CD14-positive monocyte (primary cell): ENCODE results near the gene HERC2. TPM values are rescaled to one million over a fixed set of nuclear protein-coding genes. Genes with fewer than 3 reads are reported as not detected.

Experiments
- DNase-seq, 3 donors: peaks; one replicate each; pipeline ENCODE4 v3.0.0-alpha.2; 2011 to 2022
- H2AFZ ChIP-seq: 2 replicates; pipeline ENCODE4 v1.6.0; 2012; ENCODE audit warnings: mild to moderate bottlenecking, low read depth, low read length, inconsistent platforms; ENCODE audit not compliant: insufficient read depth, poor library complexity, severe bottlenecking
- H3K27ac ChIP-seq, 2 donors: 1 replicate in 1 of 2; 2 replicates in 1 of 2; pipeline ENCODE4 v1.5.1; 2012 to 2013; ENCODE audit warnings: low read length in 2 of 2, control low read depth in 1 of 2, inconsistent platforms in 1 of 2, low read depth in 1 of 2, mild to moderate bottlenecking in 1 of 2
- H3K27me3 ChIP-seq, 2 donors: one replicate each; pipeline versions ENCODE4 v1.6.0 to v1.6.1; 2011 to 2013; ENCODE audit warnings: low read length in 2 of 2; ENCODE audit not compliant: control insufficient read depth in 2 of 2, insufficient read depth in 2 of 2
- H3K36me3 ChIP-seq, 2 donors: replicated peaks in 1 of 2; 1 replicate in 1 of 2; 2 replicates in 1 of 2; pipeline versions ENCODE4 v1.5.1 to v1.6.1; 2012 to 2013; ENCODE audit warnings: low read length in 2 of 2, control low read depth in 1 of 2, inconsistent platforms in 1 of 2, mild to moderate bottlenecking in 1 of 2; ENCODE audit not compliant: insufficient read depth in 2 of 2, control insufficient read depth in 1 of 2
- H3K4me1 ChIP-seq, 2 donors: 1 replicate in 1 of 2; 2 replicates in 1 of 2; pipeline versions ENCODE4 v1.5.1 to v1.6.1; 2012 to 2013; ENCODE audit warnings: low read length in 2 of 2, control low read depth in 1 of 2, inconsistent platforms in 1 of 2, mild to moderate bottlenecking in 1 of 2, moderate library complexity in 1 of 2; ENCODE audit not compliant: insufficient read depth in 2 of 2, control insufficient read depth in 1 of 2
- H3K4me2 ChIP-seq: replicated peaks from 2 replicates; pipeline ENCODE3; 2012; ENCODE audit warnings: low read length, moderate library complexity, mild to moderate bottlenecking; ENCODE audit not compliant: poor library complexity, severe bottlenecking; ENCODE audit errors: extremely low read depth
- H3K4me3 ChIP-seq, 3 experiments: fragments of 200-600 bp in 1 of 3; sonication (generic) in 1 of 3; replicated peaks in 1 of 3; 1 replicate in 2 of 3; 2 replicates in 1 of 3; pipeline ENCODE4 v1.5.1; 2011 to 2013; ENCODE audit warnings: low read length in 3 of 3, mild to moderate bottlenecking in 3 of 3, control low read depth in 2 of 3, low read depth in 2 of 3, inconsistent platforms in 1 of 3, moderate library complexity in 1 of 3
- H3K79me2 ChIP-seq: 2 replicates; pipeline ENCODE4 v1.6.0; 2012; ENCODE audit warnings: mild to moderate bottlenecking, control low read depth, inconsistent platforms, low read length, moderate library complexity; ENCODE audit not compliant: insufficient read depth
- H3K9ac ChIP-seq: 2 replicates; pipeline ENCODE4 v1.6.0; 2017; ENCODE audit warnings: low read length, mild to moderate bottlenecking; ENCODE audit not compliant: insufficient read depth, poor library complexity, severe bottlenecking
- H3K9me3 ChIP-seq, 2 donors: replicated peaks in 1 of 2; 1 replicate in 1 of 2; 2 replicates in 1 of 2; pipeline versions ENCODE4 v1.5.1 to v1.6.1; 2012 to 2013; ENCODE audit warnings: low read length in 2 of 2, control low read depth in 1 of 2; ENCODE audit not compliant: control insufficient read depth in 1 of 2, insufficient read depth in 1 of 2
- H4K20me1 ChIP-seq: 2 replicates; pipeline ENCODE4 v1.6.0; 2012; ENCODE audit warnings: mild to moderate bottlenecking, low read length, control low read depth, moderate library complexity; ENCODE audit not compliant: insufficient read depth
- H3K27ac Mint-ChIP-seq, 7 donors: one replicate each; pipeline ENCODE4 v1.8.0; 2020; ENCODE audit warnings: mild to moderate bottlenecking in 7 of 7, mixed read lengths in 7 of 7, moderate library complexity in 6 of 7, inconsistent platforms in 2 of 7
- H3K27me3 Mint-ChIP-seq, 3 donors: one replicate each; pipeline ENCODE4 v1.8.0; 2021 to 2022; ENCODE audit warnings: low read depth in 3 of 3, mild to moderate bottlenecking in 3 of 3, mixed read lengths in 3 of 3, moderate library complexity in 3 of 3, inconsistent platforms in 1 of 3
- H3K36me3 Mint-ChIP-seq, 2 donors: one replicate each; pipeline ENCODE4 v1.8.0; 2020; ENCODE audit warnings: mixed read lengths in 2 of 2, inconsistent platforms in 1 of 2, mild to moderate bottlenecking in 1 of 2
- H3K4me1 Mint-ChIP-seq: one replicate; pipeline ENCODE4 v1.8.0; 2020; ENCODE audit warnings: mild to moderate bottlenecking, mixed read lengths
- H3K4me3 Mint-ChIP-seq, 2 donors: one replicate each; pipeline ENCODE4 v1.8.0; 2020; ENCODE audit warnings: mild to moderate bottlenecking in 2 of 2, mixed read lengths in 2 of 2, moderate library complexity in 1 of 2
- H3K9me3 Mint-ChIP-seq, 7 donors: one replicate each; pipeline ENCODE4 v1.8.0; 2020 to 2022; ENCODE audit warnings: mixed read lengths in 7 of 7, mild to moderate bottlenecking in 6 of 7, moderate library complexity in 6 of 7, inconsistent platforms in 2 of 7
- CTCF ChIP-seq: fragments of 200-600 bp; IDR thresholded peaks from one replicate; pipeline ENCODE4 v1.8.0; 2022; ENCODE audit warnings: antibody characterized with exemption, mild to moderate bottlenecking
- WGBS: methylation state at CpG from one replicate; pipeline ENCODE4 v1.1.5; 2013; ENCODE audit warnings: missing lambda C conversion rate; ENCODE audit not compliant: insufficient coverage; 5-methylcytosine and 5-hydroxymethylcytosine counted together
- intact Hi-C, 2 donors: fragments of 100-400 bp; cut with micrococcal nuclease; formaldehyde crosslinking; loops; one replicate each; pipeline versions ENCODE4 v1.15.0 to v1.15.1; 2023
- polyA plus RNA-seq, 3 donors: library from polyadenylated mRNA; depleted of rRNA in 1 of 3; unstranded in 2 of 3; stranded (reverse) in 1 of 3; fragments of 300-500 nt in 2 of 3; fragments of >200 nt in 1 of 3; fragmentation: Illumina TruSeq in 2 of 3; gene quantifications; 1 replicate in 2 of 3; 2 replicates in 1 of 3; pipeline ENCODE4 v1.2.3, GENCODE V29; 2012 to 2021

Gene HERC2
- polyA plus RNA-seq, 3 donors = 3.1 to 9.0 (median 4.7) TPM

GRCh38 chr15:28178727-28179126, 143.3 kb downstream of the HERC2 start:
- WGBS = 98% methylated on average over 8 of the region's 10 CpGs
- no peak overlapping the region for H2AFZ ChIP-seq
- H3K4me1 ChIP-seq = no peaks in the 10 kb centered on the region
- H3K27ac ChIP-seq = no peak overlapping the region
- Mint-ChIP-seq H3K9me3 (no peaks in the 10 kb centered on the region), H3K36me3 (peaks cover 40 to 42% of the 10 kb centered on the region in 2 donors), H3K4me3 (no peak overlapping the region), H3K27me3 (no peaks in the 10 kb centered on the region), H3K27ac (no peak overlapping the region), H3K4me1 (peaks cover 4% of the 10 kb centered on the region)
- no peak overlapping the region for H3K9ac ChIP-seq
- intact Hi-C loops = no loop called here
- no peak for DNase-seq
- H3K36me3 ChIP-seq = peaks cover 0 to 47% of the 10 kb centered on the region in 2 donors
- no peaks in the 10 kb centered on the region for H4K20me1 ChIP-seq
- H3K27me3 ChIP-seq = no peaks in the 10 kb centered on the region
- H3K4me3 ChIP-seq = no peak overlapping the region
- H3K9me3 ChIP-seq = no peaks in the 10 kb centered on the region
- no peak overlapping the region for H3K4me2 ChIP-seq
- no peaks in the 10 kb centered on the region for H3K79me2 ChIP-seq
- TF ChIP-seq CTCF = no peak

- peaks cover 4% of the 10 kb centered on the region for H3K4me1 Mint-ChIP-seq
- Histone ChIP-seq H3K4me2 (no peak overlapping the region), H4K20me1 (no peaks in the 10 kb centered on the region), H3K9me3 (no peaks in the 10 kb centered on the region), H3K4me3 (no peak overlapping the region), H3K36me3 (peaks cover 0 to 51% of the 10 kb centered on the region in 2 donors), H3K27me3 (no peaks in the 10 kb centered on the region), H3K9ac (no peak overlapping the region), H3K79me2 (no peaks in the 10 kb centered on the region), H2AFZ (no peak overlapping the region), H3K4me1 (no peaks in the 10 kb centered on the region), H3K27ac (no peak overlapping the region)
- H3K4me3 Mint-ChIP-seq = no peak overlapping the region
- 100% methylated on average over 1 of the region's 3 CpGs for WGBS
- H3K36me3 Mint-ChIP-seq = peaks cover 44% of the 10 kb centered on the region in 2 donors
- no peaks in the 10 kb centered on the region for H3K27me3 Mint-ChIP-seq
- no peak for DNase-seq
- no peak for TF ChIP-seq CTCF
- no peaks in the 10 kb centered on the region for H3K9me3 Mint-ChIP-seq
- H3K27ac Mint-ChIP-seq = peak overlapping the region in 1 of 7 donors; percentile 54
- intact Hi-C loops = no loop called here
These were observed 143.7 kb downstream of the HERC2 start for GRCh38 chr15:28178290-28178689.
